GM12878 (cell line): Measurements from ENCODE around the gene BCL11A. TPM values are rescaled to one million over a fixed set of nuclear protein-coding genes. Genes with fewer than 3 reads are reported as not detected.

Source experiments
- ATAC-seq: fragments of 200-7000 bp; cut with Tn5 transposase; 3 replicates; pipeline ENCODE4 v1.9.1; 2020; ENCODE audit warnings: mild to moderate bottlenecking, moderate library complexity
- BruUV-seq: library from RNA; stranded (reverse); fragments of 400-500 nt; replicated peaks from 2 replicates; lab custom pipeline; 2021; lab: Mats Ljungman, UMichigan
- CTCF ChIA-PET: fragments of 300-600 bp; sonication (Branson Sonifier 250); formaldehyde crosslinking; extraction: SDS; loops from one replicate; lab custom pipeline; 2021; ENCODE audit warnings: inconsistent platforms; lab: Yijun Ruan, JAX
- POLR2A ChIA-PET: fragments of 350-600 bp; formaldehyde crosslinking; extraction: SDS; loops from one replicate; lab custom pipeline; 2021; ENCODE audit warnings: inconsistent platforms; lab: Charles Lee
- RAD21 ChIA-PET: fragments of 300-600 bp; sonication (Branson Sonifier 250); formaldehyde crosslinking; loops from one replicate; lab custom pipeline; 2023; ENCODE audit warnings: antibody characterized with exemption; ENCODE audit not compliant: unreplicated experiment; lab: Charles Lee
- SMC1A ChIA-PET: fragments of 300-600 bp; sonication (Branson Sonifier 250); formaldehyde crosslinking; loops from one replicate; lab custom pipeline; 2023; ENCODE audit not compliant: unreplicated experiment, uncharacterized antibody; lab: Charles Lee
- DNase-seq: peaks from one replicate; pipeline ENCODE4 v3.0.0-alpha.2; 2011; ENCODE audit warnings: low read depth, low spot score
- FAIRE-seq: peaks from 3 replicates; lab custom pipeline; 2011; peaks lifted over from hg19 to GRCh38; lab: Jason Lieb, UNC
- H2AFZ ChIP-seq: 2 replicates; pipeline ENCODE4 v1.6.0; 2011; ENCODE audit warnings: low read depth, low read length, control low read depth; ENCODE audit not compliant: control insufficient read depth
- H3K27ac ChIP-seq: 2 replicates; pipeline ENCODE4 v1.5.1; 2011; ENCODE audit warnings: control low read depth; ENCODE audit not compliant: control insufficient read depth, insufficient read depth
- H3K27me3 ChIP-seq, 2 experiments: replicated peaks in 1 of 2; 2 replicates each; pipeline versions ENCODE4 v1.6.0 to v1.6.1; 2011; ENCODE audit warnings: low read length in 1 of 2; ENCODE audit not compliant: control insufficient read depth in 2 of 2, insufficient read depth in 2 of 2
- H3K36me3 ChIP-seq, 2 experiments: 2 replicates each; pipeline ENCODE4 v1.5.1; 2011; ENCODE audit warnings: low read length in 1 of 2; ENCODE audit not compliant: control insufficient read depth in 2 of 2, insufficient read depth in 2 of 2
- H3K4me1 ChIP-seq: 2 replicates; pipeline ENCODE4 v1.6.1; 2011; ENCODE audit warnings: mild to moderate bottlenecking, low read length, moderate library complexity, mixed read lengths; ENCODE audit not compliant: control insufficient read depth, insufficient read depth
- H3K4me2 ChIP-seq: 2 replicates; pipeline ENCODE4 v1.6.0; 2011; ENCODE audit warnings: control low read depth; ENCODE audit not compliant: control insufficient read depth, insufficient read depth
- H3K4me3 ChIP-seq: fragments of 200-600 bp; sonication (generic); 2 replicates; pipeline ENCODE4 v1.5.1; 2016
- H3K79me2 ChIP-seq: 2 replicates; pipeline ENCODE4 v1.6.0; 2011; ENCODE audit warnings: low read length; ENCODE audit not compliant: control insufficient read depth, insufficient read depth
- H3K9ac ChIP-seq: 2 replicates; pipeline ENCODE4 v1.8.0; 2011; ENCODE audit warnings: low read length, control low read depth, mixed read lengths; ENCODE audit not compliant: control insufficient read depth, insufficient read depth
- H3K9me3 ChIP-seq: replicated peaks from 3 replicates; pipeline ENCODE4 v1.5.1; 2011; ENCODE audit warnings: mild to moderate bottlenecking, low read length; ENCODE audit not compliant: control insufficient read depth, insufficient read depth
- H4K20me1 ChIP-seq: 2 replicates; pipeline ENCODE4 v1.6.0; 2011; ENCODE audit not compliant: control insufficient read depth, insufficient read depth
- BACH1 ChIP-seq: fragments of 450-650 bp; IDR thresholded peaks from 2 replicates; pipeline ENCODE4 v1.6.1; 2017; ENCODE audit warnings: mild to moderate bottlenecking, borderline replicate concordance
- CHD2 ChIP-seq: IDR thresholded peaks from 2 replicates; pipeline ENCODE4 v1.6.1; 2011; ENCODE audit warnings: low read depth, low read length, improper control_type of control experiment, borderline replicate concordance
- E4F1 ChIP-seq: fragments of 450-650 bp; IDR thresholded peaks from 2 replicates; pipeline ENCODE4 v1.6.1; 2018; ENCODE audit warnings: borderline replicate concordance, mild to moderate bottlenecking; ENCODE audit not compliant: partially characterized antibody
- EZH2 ChIP-seq: IDR thresholded peaks from 2 replicates; pipeline ENCODE4 v1.6.1; 2012; ENCODE audit warnings: low read depth, mild to moderate bottlenecking, control low read depth, inconsistent platforms, low read length, borderline replicate concordance; ENCODE audit not compliant: control insufficient read depth
- HCFC1 ChIP-seq: fragments of 150-350 bp; IDR thresholded peaks from 2 replicates; pipeline ENCODE4 v1.6.1; 2014; ENCODE audit warnings: low read length
- IRF4 ChIP-seq: IDR thresholded peaks from 2 replicates; pipeline ENCODE4 v1.6.1; 2011; ENCODE audit warnings: low read depth, low read length
- MXI1 ChIP-seq: fragments of 150-350 bp; IDR thresholded peaks from 2 replicates; pipeline ENCODE4 v1.6.1; 2011; ENCODE audit warnings: low read depth, mild to moderate bottlenecking, inconsistent platforms, low read length, improper control_type of control experiment
- MYB ChIP-seq: fragments of 150-350 bp; IDR thresholded peaks from 2 replicates; pipeline ENCODE4 v1.6.1; 2014; ENCODE audit warnings: mild to moderate bottlenecking, low read depth, low read length, borderline replicate concordance
- NR2C2 ChIP-seq: IDR thresholded peaks from 2 replicates; pipeline ENCODE4 v1.6.1; 2011; ENCODE audit warnings: borderline replicate concordance, low read depth; ENCODE audit not compliant: control insufficient read depth, insufficient read length
- RCOR1 ChIP-seq: conservative IDR thresholded peaks from 2 replicates; pipeline ENCODE4 v1.6.1; 2012; ENCODE audit warnings: low read depth, low read length, improper control_type of control experiment
- SIX5 ChIP-seq: IDR thresholded peaks from 2 replicates; pipeline ENCODE4 v1.6.1; 2011; ENCODE audit warnings: mild to moderate bottlenecking, low read depth, low read length, moderate library complexity; ENCODE audit not compliant: severe bottlenecking
- TARDBP ChIP-seq: IDR thresholded peaks from 2 replicates; pipeline ENCODE4 v1.6.1; 2016; ENCODE audit warnings: borderline replicate concordance
- ZSCAN29 ChIP-seq: fragments of 450-650 bp; IDR thresholded peaks from 2 replicates; pipeline ENCODE4 v1.6.1; 2017; ENCODE audit warnings: mild to moderate bottlenecking, moderate library complexity
- WGBS: methylation state at CpG from one replicate; pipeline ENCODE4 v1.1.6; 2016; ENCODE audit warnings: low lambda C conversion rate; ENCODE audit not compliant: insufficient replicate concordance, insufficient coverage; ENCODE audit errors: missing lambda C conversion rate; 5-methylcytosine and 5-hydroxymethylcytosine counted together
- in situ Hi-C: fragments of 300-500 bp; cut with MboI; formaldehyde crosslinking; loops from 9 replicates; pipeline ENCODE4 v1.14.3; 2018; ENCODE audit warnings: mixed read lengths
- intact Hi-C: fragments of 100-400 bp; cut with micrococcal nuclease; formaldehyde crosslinking; loops from one replicate; pipeline ENCODE4 v1.14.2; 2022; ENCODE audit not compliant: unreplicated experiment
- polyA plus RNA-seq, 11 experiments: library from polyadenylated mRNA; depleted of rRNA in 4 of 11; unstranded in 6 of 11; stranded (reverse) in 5 of 11; fragments of >200 nt; fragmentation: Nextera tagmentation in 4 of 11; fragmentation: Illumina TruSeq in 1 of 11; extraction: Ambion mirVana in 4 of 11; extraction: Trizol in 1 of 11; gene quantifications; 1 replicate in 1 of 11; 2 replicates in 10 of 11; pipeline versions ENCODE4 v1.2.1 to v1.2.3, GENCODE V29; 2011 to 2016; ENCODE audit warnings: inconsistent platforms in 2 of 11, missing spikeins in 2 of 11, low read depth in 1 of 11
- total RNA-seq, 4 experiments: library from RNA; depleted of rRNA in 3 of 4; stranded (reverse); fragments of >200 nt in 3 of 4; fragmentation: Illumina TruSeq in 1 of 4; extraction: Trizol in 1 of 4; gene quantifications; 2 replicates each; pipeline versions ENCODE4 v1.2.1 to v1.2.3, GENCODE V29; 2013 to 2021
- TF ChIP-seq, protein P1 (sequence below): IDR thresholded peaks from 2 replicates; pipeline ENCODE4 v1.6.1; 2012; ENCODE audit warnings: low read depth, low read length, improper control_type of control experiment

Gene BCL11A
- total and polyA plus RNA-seq, 10 of the 15 experiments (the other 5 are each of a cell fraction or from before 2014, with no cell fraction given) = 7.5 to 26.6 (median 11.1) TPM; not detected in 1

DNA sequence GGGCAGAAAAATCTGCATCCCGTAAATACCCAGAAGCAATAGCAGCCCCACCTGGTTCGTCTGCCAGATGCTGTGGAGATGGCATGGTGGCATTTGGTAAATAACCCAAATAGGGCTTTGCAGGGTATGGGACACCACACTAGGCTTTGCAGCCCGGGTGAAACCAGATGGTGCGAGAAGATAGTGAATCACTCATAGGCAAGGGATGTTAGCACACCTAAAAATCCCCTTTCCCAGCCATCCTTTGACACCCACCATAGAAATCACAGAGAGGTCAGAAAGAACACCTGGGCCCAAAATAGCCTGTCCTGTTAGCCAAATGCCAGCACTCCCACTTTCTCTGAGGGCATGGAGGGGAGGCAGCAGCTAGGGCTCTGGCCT, 47.6 kb downstream of the BCL11A start:
- H4K20me1 ChIP-seq = no peaks in the 10 kb centered on the region
- H3K36me3 ChIP-seq = peaks cover 0 to 16% of the 10 kb centered on the region in 2 experiments; a peak in 2 of 4 replicates
- RAD21 ChIA-PET = no interaction called here

More for the DNA sequence above, 47.6 kb downstream of the BCL11A start:
- Histone ChIP-seq H3K9ac (no peak overlapping the region), H3K9me3 (no peaks in the 10 kb centered on the region), H3K4me2 (no peak overlapping the region; the same call in 1 of the 2 replicates), H3K4me1 (peaks cover 18% of the 10 kb centered on the region), H3K27ac (no peak overlapping the region), H2AFZ (no peak overlapping the region), H3K27me3 (no peaks in the 10 kb centered on the region), H3K4me3 (no peak overlapping the region), H3K79me2 (peaks cover 57% of the 10 kb centered on the region)
- in situ Hi-C loops (no loop called here), intact Hi-C loops (no loop called here)
- no peak for ATAC-seq
- BruUV-seq = no TSS peak
- POLR2A ChIA-PET = no interaction called here
- no peak for FAIRE-seq
- 55% methylated on average over 4 of the region's 4 CpGs for WGBS
- CTCF ChIA-PET = no interaction called here
- DNase-seq = no peak
- SMC1A ChIA-PET = interaction anchor here (0.6 to 1.1 kb wide), 2 partner anchors 12 to 1230 kb away, joined by 3 read pairs; no protein-coding TSS in a partner anchor
- TF ChIP-seq, protein P1, sequence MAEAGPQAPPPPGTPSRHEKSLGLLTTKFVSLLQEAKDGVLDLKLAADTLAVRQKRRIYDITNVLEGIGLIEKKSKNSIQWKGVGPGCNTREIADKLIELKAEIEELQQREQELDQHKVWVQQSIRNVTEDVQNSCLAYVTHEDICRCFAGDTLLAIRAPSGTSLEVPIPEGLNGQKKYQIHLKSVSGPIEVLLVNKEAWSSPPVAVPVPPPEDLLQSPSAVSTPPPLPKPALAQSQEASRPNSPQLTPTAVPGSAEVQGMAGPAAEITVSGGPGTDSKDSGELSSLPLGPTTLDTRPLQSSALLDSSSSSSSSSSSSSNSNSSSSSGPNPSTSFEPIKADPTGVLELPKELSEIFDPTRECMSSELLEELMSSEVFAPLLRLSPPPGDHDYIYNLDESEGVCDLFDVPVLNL = no peak
- TF ChIP-seq RCOR1 (no peak), ZSCAN29 (no peak), EZH2 (no peak), SIX5 (no peak), NR2C2 (no peak), CHD2 (no peak), MYB (no peak), E4F1 (no peak), BACH1 (no peak), MXI1 (no peak), HCFC1 (no peak), TARDBP (no peak), IRF4 (no peak)
